ENCODE data around the gene CEND1.
"Not testable (repeated sequence)": the region's sequence is repeated elsewhere in the genome, so short reads cannot be mapped to it uniquely, and the experiment has no call there.

Gene CEND1

DNA sequence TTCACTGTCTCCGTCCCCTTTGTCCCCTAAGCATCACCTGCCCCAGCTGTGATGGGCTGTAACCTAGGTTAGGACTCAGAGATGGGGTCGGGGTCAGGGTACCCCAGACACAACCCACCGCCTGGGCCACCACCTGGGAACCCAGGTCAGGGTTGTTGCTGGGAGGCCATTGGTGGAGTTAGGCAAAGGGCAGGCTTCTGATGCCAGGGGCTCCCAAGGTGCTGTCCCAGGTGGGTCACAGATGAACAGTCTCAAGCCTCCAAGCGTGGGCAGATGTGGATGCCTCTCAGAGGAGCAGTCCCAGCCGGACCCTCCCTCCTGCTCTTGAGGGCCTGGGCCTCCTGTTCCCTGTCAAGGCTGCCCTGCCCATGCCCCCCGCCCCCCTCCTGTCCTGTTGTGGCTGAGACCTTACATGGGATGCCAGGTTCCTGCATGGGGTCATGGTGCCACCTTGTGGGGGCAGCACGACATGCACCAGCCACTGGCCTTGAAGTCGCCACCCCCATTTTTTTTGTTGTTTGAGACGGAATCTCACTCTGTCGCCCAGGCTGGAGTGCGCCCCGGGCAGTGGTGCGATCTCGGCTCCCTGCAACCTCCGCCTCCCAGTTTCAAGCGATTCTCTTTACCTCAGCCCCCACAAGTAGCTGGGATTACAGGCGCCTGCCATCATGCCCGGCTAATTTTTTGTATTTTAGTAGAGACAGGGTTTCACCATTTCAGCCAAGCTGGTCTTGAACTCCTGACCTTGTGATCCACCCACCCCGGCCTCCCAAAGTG lies 24.7 kb downstream of the CEND1 start:
- DNase-seq (ENCODE audit: extremely low read depth in 1 of 2, low read depth in 1 of 2): no peak

DNA sequence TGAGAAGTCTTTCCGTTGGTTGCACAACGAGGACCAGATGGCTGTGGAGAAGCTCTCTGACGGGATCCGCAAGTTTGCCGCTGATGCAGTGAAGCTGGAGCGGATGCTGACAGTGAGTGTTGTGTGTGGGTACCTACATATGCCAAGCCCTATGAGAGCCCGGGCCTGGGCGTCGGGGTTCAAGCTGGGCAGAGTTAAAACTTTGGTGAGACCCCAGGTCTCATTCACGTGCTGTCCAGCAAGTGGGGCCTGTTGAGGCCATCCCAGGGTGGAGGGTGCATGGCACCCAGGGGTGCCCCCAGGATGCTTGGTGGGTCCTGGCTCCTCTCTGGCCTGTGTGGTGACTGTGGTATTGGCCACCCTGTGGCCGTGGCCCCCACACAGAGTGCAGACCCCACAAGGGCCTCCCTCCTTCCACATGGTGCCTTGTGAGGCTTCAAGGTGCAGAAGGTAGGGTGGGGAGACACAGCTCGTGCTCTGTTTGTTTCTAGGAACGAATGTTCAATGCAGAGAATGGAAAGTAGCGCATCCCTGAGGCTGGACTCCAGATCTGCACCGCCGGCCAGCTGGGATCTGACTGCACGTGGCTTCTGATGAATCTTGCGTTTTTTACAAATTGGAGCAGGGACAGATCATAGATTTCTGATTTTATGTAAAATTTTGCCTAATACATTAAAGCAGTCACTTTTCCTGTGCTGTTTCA lies 25.4 kb downstream of the CEND1 start:
- DNase-seq (ENCODE audit: extremely low read depth in 1 of 2, low read depth in 1 of 2): no peak

DNA sequence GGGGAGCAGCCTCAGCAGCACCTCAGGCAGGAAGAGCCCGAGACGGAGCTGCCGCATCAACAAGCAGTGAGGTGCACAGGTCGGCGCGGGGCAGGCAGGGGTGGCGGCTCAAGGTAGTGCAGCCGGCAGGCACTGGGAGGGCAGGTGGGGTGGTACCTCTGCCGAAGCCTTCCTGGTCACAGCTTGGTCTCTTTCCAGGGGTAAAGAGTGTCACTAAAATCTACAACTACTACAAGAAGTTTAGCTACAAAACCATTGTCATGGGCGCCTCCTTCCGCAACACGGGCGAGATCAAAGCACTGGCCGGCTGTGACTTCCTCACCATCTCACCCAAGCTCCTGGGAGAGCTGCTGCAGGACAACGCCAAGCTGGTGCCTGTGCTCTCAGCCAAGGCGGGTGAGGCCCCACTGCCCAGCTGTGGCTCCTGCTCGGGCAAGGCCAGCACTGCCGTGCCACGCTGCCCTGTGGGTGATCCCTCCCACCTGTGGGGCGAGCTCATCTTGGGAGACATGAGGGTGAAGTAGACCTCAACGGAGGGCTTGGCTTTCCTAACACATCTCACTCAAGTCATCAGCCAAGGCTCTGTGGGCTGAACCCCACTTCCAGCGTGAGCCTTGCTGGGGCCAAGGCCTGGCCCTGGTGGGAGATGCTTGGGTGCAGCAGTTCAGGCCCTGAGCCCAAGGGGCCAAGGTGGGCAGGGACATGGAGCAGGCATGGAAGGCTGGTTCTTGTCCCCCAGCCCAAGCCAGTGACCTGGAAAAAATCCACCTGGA lies 26.2 kb downstream of the CEND1 start:
- no peak for DNase-seq (ENCODE audit: extremely low read depth in 1 of 2, low read depth in 1 of 2)

DNA sequence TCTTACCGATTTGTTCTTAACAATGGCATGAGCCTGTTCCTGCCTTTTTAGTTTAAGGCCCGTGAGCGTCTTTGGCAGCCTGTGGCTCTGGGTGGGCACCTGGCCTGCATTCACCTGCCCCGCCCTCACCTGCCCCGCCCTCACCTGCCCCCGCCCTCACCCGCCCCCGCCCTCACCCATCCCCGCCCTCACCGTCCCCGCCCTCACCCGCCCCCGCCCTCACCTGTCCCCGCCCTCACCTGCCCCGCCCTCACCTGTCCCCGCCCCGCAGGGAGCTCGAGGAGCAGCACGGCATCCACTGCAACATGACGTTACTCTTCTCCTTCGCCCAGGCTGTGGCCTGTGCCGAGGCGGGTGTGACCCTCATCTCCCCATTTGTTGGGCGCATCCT lies 26.8 kb downstream of the CEND1 start:
- DNase-seq (ENCODE audit: extremely low read depth in 1 of 2, low read depth in 1 of 2): no peak

DNA sequence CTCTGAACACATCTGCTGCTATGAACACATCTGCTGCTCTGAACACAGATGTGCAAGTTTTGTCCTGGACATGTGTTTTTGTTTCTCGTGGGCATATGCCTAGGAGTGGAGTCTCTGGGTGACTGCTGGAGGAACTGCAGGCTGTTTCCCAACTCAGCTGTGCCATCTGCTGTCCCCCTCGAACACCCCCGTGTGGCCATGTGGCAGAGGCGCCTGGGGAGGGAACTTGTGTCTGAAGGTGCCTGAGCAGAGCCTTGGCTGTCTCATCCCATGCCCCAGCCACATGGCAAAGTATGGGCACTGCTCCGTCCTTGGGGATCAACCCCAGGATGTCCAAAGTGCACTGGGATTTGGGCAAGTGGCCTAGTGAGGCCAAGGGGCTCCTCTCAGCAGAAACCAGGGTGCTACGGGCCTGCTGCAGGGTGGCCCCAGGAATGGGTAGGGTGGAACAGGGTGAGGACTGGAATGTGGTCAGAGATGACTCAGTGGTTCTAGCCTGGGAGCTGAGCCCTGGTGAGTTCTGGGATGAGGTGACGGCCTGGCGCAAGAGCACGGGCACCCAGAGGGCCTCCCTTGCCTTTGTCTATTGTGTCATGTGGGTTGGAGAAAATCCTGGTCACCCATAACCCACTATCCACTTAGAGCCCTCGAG lies 27.3 kb downstream of the CEND1 start:
- no peak for DNase-seq (ENCODE audit: extremely low read depth in 1 of 2, low read depth in 1 of 2)

DNA sequence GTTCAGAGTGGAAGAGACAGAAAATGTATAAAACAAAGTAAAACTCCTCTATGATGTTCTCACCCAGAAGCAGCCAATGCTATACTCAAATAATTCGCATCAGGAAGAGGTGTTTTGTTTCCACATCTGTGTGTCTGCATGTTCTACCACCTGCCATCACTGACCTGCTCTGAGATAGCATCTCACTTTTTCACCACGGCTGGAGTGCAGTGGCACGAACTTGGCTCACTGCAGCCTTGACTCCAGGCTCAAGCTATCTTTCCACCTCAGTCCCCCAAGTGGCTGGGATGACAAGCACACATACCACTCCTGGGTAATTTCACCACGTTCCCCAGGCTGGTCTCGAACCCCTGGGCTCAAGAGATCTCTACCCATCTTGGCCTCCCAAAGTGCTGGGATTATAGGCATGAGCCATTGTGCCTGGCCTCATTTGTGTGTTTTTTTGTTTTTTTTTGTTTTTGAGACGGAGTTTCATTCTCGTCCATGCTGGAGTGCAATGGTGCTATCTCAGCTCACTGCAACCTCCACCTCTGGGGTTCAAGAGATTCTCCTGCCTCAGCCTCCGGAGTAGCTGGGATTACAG lies 28.3 kb downstream of the CEND1 start:
- DNase-seq (ENCODE audit: extremely low read depth in 1 of 2, low read depth in 1 of 2): no peak

DNA sequence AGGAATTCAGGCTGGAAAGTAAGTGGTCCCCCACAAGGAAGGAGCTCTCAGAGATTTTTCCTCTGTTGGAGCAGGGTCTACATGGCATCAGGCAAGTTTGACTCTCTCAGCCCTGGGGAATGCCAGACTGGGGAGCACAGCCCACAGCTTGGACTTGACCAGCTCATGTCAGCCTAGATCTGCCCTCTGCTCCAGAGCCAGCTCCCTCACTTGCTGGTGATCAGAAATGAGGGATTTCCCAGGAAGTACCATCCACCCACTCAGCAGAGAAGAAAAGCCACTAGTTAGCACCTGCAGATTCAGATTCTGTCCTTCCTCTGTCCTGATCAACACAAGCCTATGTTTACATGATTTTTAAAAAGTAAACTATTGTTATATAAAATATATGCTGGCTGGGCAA lies 29.7 kb downstream of the CEND1 start:
- DNase-seq (ENCODE audit: extremely low read depth in 1 of 2, low read depth in 1 of 2): no peak

DNA sequence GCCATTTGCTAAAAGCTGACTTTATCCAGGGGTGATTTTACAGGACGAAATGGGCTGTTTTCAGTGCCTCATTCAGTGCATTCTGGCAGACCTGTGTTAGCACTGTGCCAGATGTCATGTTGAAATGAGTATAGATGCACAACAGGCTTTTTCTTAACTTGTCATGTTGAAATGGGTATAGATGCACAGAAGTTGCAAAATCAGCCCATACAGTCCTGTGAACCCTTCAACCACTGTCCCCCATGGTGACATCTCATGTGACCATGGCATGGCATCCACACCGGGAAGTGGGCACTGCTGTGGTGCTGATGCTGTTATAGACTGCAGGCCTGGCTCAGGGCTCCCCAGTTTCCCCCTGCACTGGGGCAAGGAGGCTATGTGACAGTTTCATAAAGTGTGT lies 40.2 kb downstream of the CEND1 start:
- DNase-seq (ENCODE audit: extremely low read depth in 1 of 2, low read depth in 1 of 2): no peak

DNA sequence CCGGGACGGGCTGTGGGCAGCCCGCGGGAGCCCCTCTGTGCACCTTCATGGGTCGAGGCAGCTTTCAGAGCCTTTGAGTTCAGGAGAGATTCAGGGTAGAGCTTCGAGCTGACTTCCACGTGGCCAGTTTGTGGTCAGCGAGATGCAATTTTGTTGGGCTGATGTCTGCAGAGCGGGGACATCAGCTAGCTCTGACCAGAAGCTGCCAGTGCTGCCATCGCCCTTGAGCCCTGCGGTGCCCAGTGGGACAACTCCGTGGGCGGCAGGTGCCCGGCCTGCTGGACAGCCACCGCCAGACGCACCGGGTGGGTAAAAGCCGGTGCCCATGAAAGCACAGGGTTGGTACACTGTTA lies 41.9 kb downstream of the CEND1 start:
- no peak for DNase-seq (ENCODE audit: extremely low read depth in 1 of 2, low read depth in 1 of 2)

DNA sequence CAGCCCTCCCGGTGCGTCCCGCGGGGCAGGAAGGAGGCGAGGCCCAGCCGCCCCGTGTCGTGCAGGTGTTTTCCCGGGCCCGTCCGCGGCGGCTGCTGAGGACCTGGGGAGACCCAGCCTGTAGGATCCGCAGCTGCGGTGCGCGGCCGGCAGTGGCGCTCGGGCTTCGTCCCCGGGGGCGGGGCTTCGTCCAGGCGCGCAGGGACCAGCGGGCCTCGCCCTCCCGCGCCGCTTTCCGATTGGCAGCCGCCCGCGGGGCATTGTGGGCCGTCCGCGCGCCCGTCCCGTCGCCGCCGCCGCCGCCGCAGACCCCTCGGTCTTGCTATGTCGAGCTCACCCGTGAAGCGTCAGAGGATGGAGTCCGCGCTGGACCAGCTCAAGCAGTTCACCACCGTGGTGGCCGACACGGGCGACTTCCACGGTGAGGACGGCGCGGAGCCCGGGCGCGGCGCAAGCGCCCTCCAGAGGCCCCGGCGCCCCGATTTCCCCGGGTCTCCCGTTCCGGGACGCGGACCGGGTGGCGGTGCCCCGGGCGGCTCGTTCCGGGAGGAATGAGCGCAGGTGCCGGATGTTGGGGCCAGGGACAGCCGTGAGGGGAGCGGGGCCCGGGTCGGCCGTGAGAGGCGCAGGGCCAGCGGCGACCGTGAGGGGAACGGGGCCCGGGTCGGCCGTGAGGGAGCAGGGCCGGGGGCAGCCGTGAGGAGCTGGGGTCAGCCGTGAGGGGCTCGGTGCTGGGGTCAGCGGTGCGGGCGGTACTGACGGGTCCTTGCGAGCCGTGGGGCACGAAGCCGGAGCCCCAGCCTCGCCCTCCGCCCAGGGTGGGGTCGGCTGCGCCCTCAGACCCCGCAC lies 42.5 kb downstream of the CEND1 start, which contains the start of gene TALDO1:
TALDO1 (plus strand) TSS at position 307 of the 849 bp plus-strand sequence; CDS start at position 325, 18 bp downstream.
- peak; percentile 83 for DNase-seq (ENCODE audit: extremely low read depth in 1 of 2, low read depth in 1 of 2)

DNA sequence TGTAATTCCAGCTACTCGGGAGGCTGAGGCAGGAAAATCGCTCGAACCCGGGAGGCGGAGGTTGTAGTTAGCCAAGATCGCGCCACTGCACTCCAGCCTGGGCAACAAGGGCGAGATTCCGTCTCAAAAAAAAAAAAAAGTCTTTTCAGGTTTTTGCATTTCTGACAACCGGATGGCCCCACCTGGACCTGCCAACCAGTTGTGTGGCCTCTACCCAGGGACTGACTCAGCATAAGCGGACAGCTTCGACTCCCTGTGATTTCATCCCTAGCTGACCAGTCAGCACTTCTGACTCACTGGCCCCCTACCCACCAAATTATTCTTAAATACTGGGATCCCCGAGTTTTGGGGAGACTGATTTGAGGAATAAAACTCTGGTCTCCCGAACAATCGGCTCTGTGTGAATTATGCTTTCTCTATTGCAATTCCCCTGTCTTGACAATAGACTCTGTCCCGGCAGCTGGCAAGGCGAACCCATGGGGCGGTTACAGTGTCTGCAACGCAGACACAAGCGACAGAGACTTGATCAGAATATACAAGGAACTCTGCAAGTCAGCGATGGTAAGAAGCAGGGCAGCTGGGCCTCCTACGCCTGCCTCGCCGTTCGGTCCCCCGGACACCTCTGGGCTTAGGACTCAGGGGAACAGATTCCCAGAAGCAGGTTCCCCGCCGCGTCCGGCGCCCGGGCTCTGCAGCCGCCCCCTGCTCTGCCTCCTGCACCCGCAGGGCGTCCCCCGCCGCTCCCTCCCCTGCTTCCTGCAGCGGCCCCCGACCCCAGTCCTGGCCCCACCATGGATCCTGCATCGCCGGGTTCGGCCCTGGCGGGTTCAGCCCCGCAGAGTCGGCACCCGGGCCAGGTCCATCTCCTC lies 43.4 kb downstream of the CEND1 start:
- no peak for DNase-seq (ENCODE audit: extremely low read depth in 1 of 2, low read depth in 1 of 2)

DNA sequence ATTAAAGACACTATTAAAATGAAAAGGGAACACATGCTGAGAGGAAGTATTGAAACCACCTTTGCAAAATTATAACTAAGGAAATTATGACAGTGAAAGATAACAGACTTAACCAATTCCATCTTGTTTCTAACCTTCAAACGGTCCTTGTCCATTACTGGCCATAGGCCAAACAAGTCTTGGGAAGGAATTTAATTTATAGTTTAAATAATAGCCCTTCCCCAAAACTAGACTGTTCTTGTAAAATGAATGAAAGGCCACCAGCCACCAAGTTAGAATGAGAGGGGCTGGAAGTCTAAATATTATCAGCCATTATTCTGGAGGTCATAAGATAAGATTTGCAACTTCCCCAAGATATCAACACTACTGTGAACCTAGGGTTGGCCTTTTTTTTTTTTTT lies 44.5 kb downstream of the CEND1 start:
- DNase-seq (ENCODE audit: extremely low read depth in 1 of 2, low read depth in 1 of 2): no peak

DNA sequence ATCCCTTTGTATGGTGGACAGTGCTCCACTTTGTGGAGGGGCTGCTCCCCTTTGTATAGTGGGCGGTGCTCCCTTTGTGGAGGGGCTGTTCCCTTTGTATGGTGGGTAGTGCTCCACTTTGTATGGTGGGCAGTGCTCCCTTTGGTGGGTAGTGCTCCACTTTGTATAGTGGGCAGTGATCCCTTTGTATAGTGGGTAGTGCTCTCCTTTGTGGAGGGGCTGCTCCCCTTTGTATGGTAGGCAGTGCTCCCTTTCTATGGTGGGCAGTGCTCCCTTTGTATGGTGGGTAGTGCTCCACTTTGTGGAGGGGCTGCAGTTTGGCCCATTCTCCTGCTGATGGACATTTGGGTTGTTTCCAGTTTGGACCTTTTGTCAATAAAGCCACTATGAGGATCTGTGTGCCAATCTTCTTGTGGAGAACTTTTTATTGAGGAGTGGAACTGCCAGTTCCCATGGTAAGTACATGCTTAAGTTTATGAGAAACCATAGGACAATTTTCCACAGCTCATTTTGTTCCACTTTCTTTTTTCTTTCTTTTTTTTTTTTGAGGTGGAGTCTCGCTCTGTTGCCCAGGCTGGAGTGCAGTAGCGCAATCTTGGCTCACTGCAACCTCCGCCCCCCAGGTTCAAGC lies 47.2 kb downstream of the CEND1 start:
- DNase-seq (ENCODE audit: extremely low read depth in 1 of 2, low read depth in 1 of 2): no peak

DNA sequence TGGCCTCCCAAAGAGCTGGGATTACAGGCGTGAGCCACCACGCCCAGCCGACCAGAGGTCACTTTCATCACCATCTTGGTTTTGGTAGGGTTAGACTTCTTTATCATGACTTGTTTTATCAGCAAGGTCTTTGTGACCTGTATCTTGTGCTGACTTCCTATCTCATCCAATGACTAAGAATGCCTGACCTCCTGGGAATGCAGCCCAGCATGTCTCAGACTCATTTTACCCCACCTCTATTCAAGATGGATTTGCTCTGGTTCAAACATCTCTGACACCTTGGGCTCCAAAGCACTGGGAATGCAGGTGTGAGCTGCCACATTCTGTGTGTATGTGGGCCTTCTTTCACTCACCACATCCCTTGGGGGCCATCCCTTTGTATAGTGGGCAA lies 47.7 kb downstream of the CEND1 start:
- no peak for DNase-seq (ENCODE audit: extremely low read depth in 1 of 2, low read depth in 1 of 2)

DNA sequence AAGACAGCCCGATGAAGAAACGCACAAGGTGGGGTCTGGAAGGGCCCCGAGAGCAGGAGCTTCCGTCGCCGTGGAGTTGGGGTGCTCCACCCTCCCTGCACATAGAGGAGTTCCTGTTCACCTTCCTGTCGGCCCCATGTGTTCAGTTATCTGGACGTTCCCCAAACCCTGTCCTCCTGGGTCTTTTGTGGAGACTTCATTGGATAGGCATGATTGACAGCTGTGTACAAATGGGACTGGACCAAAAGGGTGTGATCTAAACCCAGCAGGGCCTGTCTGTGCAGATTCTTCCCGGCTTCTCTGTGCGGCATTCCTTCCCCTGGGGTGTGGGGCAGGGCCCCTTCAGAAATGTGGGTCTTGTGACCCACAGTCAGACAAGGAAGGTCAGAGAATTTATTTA lies 52.0 kb downstream of the CEND1 start:
- not testable (repeated sequence) for DNase-seq (ENCODE audit: extremely low read depth in 1 of 2, low read depth in 1 of 2)

DNA sequence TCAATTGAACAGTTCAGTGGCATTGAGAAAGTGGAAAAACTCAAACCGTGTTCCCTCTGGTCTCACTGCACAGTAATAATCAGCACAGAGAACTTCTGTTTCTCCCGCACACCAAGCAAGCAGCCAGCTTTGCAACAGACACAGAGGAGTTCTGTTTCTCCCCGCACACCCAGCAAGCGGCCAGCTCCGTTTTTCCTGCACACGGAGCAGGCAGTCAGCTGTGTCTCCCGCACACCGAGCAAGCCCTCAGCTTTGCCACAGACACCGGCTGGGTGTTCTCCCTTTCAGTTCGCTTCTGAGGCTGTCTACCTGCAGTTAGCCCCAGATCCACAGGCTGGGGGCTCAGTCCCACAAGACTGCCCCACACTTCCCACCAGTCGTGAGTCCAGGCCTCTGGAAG lies 52.5 kb downstream of the CEND1 start:
- DNase-seq (ENCODE audit: extremely low read depth in 1 of 2, low read depth in 1 of 2): no peak

Measured in stimulated activated CD8-positive, alpha-beta memory T cell treated with anti-CD3 and anti-CD28 coated beads, Interleukin-7, amount 100 ng/mL, for 48 hours (primary cell).